ENCODE results near the gene CHSY1.

CHSY1 gene

GRCh38 chr15:101210466-101210865 is 41.4 kb downstream of the CHSY1 start:
- DNase-seq (ENCODE audit: low read depth in 2 of 2) = no peak

GRCh38 chr15:101210058-101210457 is 41.8 kb downstream of the CHSY1 start:
- DNase-seq (ENCODE audit: low read depth in 2 of 2) = no peak

GRCh38 chr15:101209285-101209845 is 42.5 kb downstream of the CHSY1 start:
- DNase-seq (ENCODE audit: low read depth in 2 of 2) = no peak

GRCh38 chr15:101207867-101208288 is 44.0 kb downstream of the CHSY1 start:
- DNase-seq (ENCODE audit: low read depth in 2 of 2) = no peak

DNA sequence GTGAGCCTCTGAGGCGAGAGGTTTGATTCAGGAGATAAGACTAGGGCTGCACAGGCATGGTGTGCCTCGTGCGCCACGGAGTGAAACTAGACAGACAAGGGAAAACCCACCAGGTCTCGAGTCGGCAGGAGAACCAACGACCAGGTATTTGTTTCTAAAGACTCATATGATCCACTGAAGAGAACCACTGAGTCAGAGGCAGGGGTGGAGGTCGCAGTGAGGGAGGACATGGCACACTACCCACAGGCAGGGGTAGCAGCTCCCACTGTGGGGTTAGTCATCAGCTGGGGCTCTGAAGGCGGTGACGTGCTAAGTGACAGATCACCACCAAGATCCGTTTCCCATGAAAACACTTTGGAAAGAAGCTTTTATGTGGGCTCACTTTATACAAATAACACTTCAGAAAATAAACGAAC is 45.7 kb downstream of the CHSY1 start:
- DNase-seq (ENCODE audit: low read depth in 2 of 2) = peak; percentile 61 to 88

- no peak for DNase-seq (ENCODE audit: low read depth in 2 of 2)
These were observed 46.9 kb downstream of the CHSY1 start for GRCh38 chr15:101204739-101205535.

DNA sequence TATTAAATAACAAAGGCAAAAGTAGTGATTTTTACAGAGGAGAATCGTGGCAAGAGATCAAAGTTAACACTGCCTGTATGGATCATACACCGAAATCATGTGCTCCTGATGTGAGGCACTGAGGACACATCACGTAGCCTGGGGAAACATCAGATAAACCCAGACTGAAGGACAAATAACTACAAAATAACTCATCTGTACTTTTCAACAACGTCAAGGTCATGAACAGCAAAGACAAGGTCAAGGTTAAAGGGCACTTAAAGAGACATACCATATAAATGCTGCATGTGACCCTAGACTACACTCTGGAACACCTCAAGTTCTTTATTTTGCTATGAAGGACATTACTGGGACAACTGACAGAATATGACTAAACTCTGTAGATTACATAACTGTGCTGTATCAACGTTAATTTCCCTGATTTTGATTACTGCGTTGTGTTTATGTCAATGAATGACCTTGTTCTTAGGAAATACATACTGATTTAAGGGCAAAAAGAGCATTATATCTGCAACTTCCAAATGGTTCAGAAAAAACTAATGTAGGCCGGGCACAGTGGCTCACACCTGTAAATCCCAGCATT is 48.1 kb downstream of the CHSY1 start:
- DNase-seq (ENCODE audit: low read depth in 2 of 2) = no peak

- no peak for DNase-seq (ENCODE audit: low read depth in 2 of 2)
These were observed 48.7 kb downstream of the CHSY1 start for GRCh38 chr15:101203029-101203573.

GRCh38 chr15:101201411-101202174 is 50.3 kb downstream of the CHSY1 start:
- DNase-seq (ENCODE audit: low read depth in 2 of 2) = no peak

GRCh38 chr15:101200181-101200580 is 51.7 kb downstream of the CHSY1 start:
- no peak for DNase-seq (ENCODE audit: low read depth in 2 of 2)

- no peak for DNase-seq (ENCODE audit: low read depth in 2 of 2)
These were observed 53.0 kb downstream of the CHSY1 start for GRCh38 chr15:101198800-101199199.

GRCh38 chr15:101198031-101198575 is 53.7 kb downstream of the CHSY1 start:
- no peak for DNase-seq (ENCODE audit: low read depth in 2 of 2)

DNA sequence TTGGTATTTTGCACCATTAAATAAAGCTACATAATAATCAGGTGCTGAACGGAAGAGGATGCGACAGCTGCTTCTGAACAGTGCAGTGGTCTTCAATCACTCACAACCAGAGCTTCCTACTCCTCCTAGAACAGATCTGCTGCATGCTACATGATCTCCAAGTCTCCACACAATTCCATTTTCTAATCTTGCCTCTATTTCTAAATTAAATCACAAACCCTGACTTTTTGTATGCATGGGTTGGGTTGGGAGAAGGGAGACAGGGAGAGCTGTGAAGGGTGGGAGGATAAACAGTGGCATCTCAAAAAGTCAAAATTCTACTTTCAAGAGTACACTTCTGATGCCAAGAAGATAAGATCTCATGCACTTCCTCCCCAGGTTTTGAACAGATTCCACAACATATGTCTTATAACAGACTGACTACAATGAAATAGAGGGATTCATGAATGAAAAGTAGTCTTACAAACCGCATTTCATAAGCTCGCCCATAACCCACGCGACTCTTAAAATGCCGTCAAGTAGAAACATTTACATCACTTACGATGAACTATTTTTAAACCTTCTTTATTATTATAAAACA is 57.2 kb downstream of the CHSY1 start:
- DNase-seq (ENCODE audit: low read depth in 2 of 2) = no peak

GRCh38 chr15:101193806-101194545 is 57.9 kb downstream of the CHSY1 start:
- DNase-seq (ENCODE audit: low read depth in 2 of 2) = no peak

- no peak for DNase-seq (ENCODE audit: low read depth in 2 of 2)
These were observed 58.7 kb downstream of the CHSY1 start for GRCh38 chr15:101193120-101193644.

DNA sequence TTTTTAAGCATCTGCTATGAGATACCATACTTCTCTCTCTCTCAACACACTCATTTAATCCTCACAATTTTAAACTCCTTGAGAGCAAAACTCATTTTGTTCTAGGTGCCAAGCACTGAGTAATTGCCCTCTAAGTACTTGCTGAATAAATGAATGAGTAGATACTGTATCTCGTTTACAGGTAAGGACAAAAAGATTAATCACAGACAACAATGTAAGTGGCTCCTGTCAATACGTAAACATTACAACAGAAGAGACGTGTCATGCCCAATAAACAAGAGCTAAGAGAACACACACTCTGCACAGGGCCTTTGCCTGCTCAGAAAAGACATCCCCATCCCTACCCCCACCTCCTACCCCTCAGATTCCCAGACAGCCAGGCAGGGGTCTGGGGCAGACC is 59.8 kb downstream of the CHSY1 start:
- DNase-seq (ENCODE audit: low read depth in 2 of 2) = no peak

DNA sequence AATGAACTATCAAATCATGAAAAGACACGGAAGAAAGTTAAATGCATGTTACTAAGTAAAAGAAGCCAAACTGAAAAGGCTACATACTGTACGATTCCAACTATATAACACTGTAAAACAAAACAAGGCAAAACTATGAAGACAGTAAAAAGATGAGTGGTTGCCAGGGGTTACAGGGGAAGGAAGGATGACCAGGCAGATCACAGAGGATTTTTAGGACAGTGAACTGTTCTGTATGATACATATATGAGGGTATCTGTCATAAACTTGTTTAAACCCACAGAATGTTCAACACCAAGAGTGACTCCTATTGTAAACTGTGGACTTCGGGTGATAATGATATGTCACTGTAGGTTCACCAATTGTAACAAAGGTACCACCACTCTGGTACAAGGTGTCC is 60.6 kb downstream of the CHSY1 start:
- DNase-seq (ENCODE audit: low read depth in 2 of 2) = no peak

DNA sequence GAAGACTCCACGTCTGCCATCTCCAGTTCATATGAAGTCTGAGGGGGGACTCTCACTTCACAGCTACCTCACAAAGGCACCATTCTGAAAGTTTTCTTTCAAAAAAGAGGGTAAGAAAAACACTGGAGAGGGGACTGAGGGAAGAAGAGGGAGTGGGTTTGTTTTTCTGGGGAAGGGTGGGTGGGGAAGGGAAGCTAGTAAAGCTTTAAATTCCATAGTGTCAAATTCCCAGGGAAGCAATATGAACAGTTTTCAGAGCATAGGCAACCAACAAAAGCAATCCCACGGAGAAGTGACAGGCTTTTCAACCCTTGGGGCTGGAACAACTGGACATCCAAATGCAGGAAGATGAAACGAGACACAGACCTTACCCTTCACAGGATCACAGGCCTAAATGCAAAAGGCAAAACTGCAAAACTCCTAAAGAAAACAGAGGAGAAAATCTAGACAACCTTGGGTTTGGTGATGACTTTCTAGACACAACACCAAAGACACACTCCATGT is 61.7 kb downstream of the CHSY1 start:
- no peak for DNase-seq (ENCODE audit: low read depth in 2 of 2)

GRCh38 chr15:101189409-101190091 is 62.3 kb downstream of the CHSY1 start:
- DNase-seq (ENCODE audit: low read depth in 2 of 2) = no peak

Measured in activated CD8-positive, alpha-beta memory T cell treated with anti-CD3 and anti-CD28 coated beads for 4 hours (primary cell).